H4 (cell line): ENCODE measurements around the gene IZUMO1. TPM values are rescaled to one million over a fixed set of nuclear protein-coding genes. Genes with fewer than 3 reads are reported as not detected.
"Not testable (repeated sequence)": the region's sequence is repeated elsewhere in the genome, so short reads cannot be mapped to it uniquely, and the experiment has no call there.

Experiments
- DNase-seq: peaks from one replicate; pipeline ENCODE4 v3.0.0-alpha.2; 2015; ENCODE audit warnings: low spot score
- total RNA-seq: library from RNA; depleted of rRNA; stranded (reverse); fragments of >200 nt; shearing (Covaris generic); gene quantifications from 2 replicates; pipeline ENCODE4 v1.2.3, GENCODE V29; 2014; rRNA removed

IZUMO1 gene
- total RNA-seq = not detected in 2 replicates

DNA sequence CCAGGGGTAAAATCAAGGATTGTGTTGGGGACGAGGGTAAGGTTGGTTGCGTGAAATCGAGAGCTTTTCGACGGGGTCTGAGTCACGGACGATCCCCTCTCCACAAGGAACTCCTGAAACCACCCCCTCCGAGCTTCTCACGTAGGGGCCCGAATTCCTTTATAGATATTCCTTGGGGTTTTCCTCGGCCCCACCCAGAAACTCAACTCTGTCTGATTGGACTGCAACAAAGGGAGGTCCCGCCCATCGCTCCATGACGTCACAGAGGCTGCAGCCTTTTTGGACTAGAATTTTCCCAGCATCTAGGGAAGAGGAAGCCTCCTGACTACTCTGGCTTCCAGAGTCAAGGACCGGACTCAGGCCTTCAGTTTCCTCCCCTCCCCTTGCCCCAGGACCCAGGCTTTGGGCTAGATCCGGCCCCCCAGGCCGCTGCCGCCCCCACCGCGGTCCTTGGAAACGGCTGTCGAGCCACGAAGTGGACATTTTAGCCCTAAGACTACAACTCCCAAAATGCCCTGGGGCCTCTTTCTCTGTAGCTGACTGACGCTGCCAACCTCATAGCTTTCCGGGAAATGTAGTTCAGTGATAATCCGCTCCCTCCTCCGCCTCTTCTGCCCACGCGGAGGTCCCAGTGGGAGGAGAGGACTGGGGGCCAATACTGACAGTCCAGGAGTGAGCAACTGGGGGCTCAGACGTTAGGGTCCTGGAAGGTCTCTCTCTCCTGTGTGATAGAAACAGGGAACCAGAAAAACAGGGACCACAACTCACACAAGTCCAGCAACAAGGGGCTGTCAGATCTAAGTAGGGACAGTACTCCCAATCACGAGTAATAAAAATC, at the start of gene IZUMO1:
TSS of gene IZUMO1 (minus strand) at position 172 of the 838 bp plus-strand sequence. CDS start 1,050 bp downstream, outside the sequence.
- DNase-seq = peak; percentile 59

DNA sequence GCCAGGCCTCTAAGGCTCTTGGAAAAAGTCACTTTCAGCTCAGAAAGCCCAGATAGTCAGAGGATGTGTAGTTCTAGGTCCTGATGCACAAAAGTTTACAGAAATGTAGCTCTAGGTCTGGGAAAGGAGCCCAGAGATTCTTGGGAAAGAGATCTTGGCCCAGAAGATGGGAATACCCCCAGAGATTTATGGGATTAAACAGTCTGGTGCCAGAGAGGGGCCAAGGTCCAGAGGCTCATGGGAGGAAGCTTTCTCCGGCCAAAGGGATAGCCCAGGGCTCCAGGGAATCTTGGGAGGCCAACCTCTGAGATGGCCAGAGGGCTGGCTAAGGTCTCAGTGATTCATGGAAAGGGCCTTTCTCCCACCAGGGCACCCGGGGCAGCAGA, 49.0 kb upstream of the IZUMO1 start:
- DNase-seq = no peak

DNA sequence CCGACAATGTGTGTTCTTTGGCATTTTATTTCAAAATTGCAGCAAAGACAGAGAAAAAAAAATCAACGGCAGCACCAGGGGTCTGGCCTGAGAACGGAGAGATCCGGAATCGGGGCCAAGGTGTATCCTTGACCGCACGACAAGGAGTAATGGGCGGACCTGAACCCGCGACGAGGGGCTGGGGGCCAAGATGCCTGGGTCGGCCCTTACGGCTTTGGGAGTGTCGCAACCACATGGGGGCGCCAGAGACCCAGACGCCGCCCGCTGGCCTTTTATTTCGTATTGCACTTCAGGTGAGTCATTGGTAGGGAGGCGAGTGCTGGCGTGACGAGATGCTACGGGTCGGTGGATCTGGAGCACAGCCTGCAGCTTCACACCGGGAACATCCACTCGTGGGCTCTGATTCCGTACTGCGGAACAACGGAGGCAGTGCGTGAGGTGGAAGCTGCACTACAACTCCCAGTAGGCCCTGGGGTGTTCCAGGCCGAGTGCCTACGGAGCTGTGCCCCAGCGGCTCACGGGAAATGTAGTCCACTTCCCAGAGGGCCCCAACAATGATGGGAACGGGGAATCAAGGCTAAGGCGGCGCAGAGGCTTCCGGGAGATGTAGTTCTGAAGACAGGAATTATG, 48.5 kb upstream of the IZUMO1 start:
- peak; percentile 96 for DNase-seq

DNA sequence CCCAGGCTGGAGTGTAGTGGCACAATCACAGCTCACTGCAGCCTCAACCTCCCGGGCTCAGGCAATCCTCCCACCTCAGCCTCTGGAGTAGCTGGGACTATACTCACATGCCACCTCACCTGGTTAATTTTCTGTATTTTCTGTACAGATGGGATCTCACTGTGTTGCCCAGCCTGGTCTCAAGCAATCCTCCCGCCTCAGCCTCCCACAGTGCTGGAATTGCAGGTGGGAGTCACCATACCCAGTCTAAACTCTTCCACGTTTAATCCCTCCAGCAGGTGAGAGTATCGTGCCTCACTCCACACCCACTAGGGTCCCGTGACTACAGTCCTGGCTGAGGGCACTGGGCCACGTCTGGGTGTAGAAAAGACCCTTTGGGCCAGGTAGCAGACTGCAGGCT, 47.6 kb upstream of the IZUMO1 start:
- no peak for DNase-seq

DNA sequence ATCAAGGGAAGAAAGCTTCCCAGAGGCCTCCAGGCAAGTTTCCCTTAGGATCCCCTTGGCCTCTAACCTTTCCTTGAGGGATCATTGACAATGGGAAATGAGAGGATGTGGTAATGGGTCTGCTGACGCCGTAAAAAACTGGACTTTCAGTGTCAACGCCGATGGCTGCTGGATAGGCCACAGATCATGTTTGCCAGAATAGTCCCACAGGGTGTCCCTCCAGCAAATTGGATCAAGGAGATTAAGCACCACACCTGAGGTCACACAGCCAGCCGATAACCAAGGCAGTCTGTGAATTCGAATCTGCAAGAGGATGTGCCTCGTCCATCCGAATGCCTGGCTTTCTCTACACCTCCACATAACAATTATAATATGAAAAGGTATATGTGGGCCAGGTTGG, 46.6 kb upstream of the IZUMO1 start:
- DNase-seq = no peak

DNA sequence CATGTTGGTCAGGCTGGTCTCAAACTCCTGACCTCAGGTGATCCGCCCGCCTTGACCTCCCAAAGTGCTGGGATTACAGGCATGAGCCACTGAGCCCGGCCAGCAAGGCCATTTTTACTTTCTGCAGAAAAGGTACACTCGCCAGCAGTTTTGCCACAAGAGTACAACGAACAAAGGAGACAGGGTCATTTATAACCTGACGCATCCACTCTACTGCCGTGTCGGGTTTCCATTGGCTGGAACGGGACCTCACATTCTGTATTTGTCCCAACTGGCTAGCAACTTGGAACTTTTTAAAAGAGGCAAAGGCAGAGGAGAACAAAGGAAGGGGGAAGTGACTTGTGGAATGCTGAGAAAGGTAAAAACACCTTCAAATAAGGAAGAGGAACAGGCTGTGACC, 40.6 kb upstream of the IZUMO1 start:
- not testable (repeated sequence) for DNase-seq

DNA sequence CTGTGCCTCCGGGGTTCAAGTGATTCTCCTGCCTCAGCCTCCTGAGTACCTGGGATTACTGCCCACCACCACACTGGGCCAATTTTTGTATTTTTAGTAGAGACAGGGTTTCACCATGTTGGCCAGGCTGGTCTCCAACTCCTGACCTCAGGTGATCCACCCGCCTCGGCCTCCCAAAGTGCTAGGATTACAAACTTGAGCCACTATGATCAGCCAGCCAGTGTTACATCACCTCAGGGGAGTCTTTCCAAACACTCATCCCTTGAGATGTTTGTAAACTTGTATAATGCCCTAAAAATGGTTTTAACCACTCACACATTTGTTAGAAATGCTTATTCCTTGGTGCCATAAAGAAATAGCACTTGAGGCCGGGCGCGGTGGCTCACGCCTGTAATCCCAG, 39.7 kb upstream of the IZUMO1 start:
- not testable (repeated sequence) for DNase-seq

DNA sequence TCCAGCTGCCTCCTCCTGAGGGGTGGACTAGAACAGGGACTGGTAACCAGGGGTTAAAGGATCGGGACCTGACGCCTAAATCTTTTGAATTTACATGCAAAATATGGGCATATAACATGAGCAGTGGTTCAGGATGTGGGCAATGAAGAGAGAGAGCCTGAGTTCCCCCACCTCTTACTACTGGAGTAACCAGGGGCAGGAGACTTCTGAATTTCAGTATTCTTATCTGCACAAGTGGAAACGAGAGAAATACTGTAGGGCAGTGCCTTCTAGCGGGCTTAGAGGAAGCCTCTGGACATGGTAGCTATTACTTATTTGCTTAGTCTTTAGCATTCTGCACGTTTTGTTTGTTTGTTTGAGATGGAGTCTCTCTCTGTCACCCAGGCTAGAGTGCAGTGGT, 37.8 kb upstream of the IZUMO1 start:
- no peak for DNase-seq

DNA sequence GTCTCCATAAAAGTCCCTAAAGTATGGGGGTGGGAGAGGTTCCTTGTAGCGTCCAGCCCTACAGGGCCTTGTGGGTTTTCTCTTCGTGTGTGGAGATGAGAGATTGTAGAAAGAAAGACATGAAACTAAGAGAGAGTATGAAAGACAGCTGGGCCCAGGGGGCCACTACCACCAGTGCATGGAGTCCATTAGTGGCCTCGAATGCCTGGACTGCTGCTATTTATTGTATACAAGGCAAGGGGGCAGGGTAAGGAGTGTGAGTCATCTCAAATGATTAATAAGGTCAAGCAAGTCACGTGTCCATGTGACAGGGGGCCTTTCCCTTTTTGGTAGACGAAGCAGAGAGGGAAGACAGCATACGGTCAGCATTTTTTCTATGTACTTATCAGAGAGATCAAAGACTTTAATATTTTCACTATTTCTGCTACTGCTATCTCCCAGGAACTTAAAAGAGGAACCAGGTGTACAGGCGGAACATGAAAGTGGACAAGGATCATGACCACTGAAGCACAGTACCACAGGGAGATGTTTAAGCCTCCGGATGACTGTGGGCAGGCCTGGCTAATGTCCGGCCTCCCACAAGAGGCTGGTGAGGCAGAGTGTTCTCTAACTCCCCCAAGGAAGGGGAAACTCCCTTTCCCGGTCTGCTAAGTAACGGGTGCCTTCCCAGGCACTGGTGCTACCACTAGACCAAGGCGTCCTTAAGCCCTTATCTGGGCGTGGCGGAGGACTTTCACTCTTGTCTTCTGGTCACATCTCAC, 34.1 kb upstream of the IZUMO1 start:
- DNase-seq = peak; percentile 59

DNA sequence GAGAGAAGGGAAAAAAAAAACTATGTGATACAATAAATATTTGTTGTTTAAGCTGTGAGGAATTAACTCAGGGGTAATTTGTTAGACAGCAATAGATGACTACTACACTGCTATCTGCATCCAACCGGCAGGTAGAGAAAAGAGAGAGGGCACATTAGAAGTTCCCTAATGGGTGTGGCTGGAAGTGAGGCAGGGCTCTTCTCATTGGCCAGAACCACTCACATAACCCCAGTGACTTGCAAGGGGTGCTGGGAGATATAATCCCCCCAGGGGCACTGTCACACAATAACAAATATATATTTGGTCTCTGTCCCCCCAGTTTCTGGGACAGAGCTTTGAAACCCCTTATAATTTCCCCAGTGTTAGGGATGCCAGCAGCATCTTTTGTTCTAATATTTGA, 32.9 kb upstream of the IZUMO1 start:
- DNase-seq = no peak

DNA sequence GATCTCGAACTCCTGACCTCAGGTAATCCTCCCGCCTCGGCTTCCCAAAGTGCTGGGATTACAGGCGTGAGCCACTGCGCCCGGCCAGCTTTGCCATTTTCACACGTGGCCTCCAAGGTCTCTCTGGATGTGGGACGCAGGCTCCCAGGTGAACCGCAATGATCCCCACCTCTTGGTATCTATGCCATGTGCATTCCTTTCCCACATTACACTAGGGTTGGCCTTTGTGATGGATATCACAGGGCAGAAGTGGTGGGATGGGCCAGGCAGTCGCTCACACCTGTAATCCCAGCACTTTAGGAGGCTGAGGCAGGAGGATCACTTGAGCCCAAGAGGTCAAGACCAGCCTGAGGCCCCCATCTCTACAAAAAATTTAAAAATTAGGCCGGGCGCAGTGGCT, 31.0 kb upstream of the IZUMO1 start:
- no peak for DNase-seq

DNA sequence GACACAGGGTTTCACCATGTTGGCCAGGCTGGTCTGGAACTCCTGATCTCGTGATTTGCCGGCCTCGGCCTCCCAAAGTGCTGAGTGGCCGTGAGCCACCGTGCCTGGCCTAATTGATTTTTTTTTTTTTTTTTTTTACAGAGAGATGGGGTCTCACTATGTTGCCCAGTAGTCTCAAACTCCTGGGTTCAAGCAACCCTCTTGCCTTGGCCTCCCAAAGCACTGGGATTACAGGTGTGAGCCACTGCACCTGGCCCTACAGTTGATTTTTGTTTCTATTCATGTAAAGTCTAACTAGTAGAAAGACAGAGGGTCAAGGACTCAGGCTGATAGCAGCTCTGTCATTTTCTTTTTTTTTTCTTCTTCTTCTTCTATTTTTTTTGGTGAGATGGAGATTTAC, 30.4 kb upstream of the IZUMO1 start:
- no peak for DNase-seq

DNA sequence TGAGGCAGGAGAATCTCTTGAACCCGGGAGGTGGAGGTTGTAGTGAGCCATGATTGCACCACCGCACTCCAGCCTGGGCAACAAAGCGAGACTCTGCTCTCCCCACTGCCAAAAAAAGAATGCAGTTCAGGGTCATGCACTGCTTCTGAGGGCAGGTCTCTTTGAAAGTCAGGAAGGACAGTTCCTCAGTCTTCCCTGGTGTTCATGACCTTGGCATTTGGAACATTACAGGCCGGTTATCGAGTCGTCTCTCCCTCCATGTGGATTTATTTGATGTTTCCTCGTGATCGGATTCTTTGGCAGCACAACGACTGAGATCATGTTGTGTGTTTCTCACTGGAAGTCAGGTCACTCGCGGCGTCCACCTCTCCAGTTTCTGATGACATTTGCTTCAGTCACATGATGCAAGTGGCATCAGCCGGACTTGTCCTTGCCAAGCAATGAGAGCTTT, 25.8 kb upstream of the IZUMO1 start:
- no peak for DNase-seq

DNA sequence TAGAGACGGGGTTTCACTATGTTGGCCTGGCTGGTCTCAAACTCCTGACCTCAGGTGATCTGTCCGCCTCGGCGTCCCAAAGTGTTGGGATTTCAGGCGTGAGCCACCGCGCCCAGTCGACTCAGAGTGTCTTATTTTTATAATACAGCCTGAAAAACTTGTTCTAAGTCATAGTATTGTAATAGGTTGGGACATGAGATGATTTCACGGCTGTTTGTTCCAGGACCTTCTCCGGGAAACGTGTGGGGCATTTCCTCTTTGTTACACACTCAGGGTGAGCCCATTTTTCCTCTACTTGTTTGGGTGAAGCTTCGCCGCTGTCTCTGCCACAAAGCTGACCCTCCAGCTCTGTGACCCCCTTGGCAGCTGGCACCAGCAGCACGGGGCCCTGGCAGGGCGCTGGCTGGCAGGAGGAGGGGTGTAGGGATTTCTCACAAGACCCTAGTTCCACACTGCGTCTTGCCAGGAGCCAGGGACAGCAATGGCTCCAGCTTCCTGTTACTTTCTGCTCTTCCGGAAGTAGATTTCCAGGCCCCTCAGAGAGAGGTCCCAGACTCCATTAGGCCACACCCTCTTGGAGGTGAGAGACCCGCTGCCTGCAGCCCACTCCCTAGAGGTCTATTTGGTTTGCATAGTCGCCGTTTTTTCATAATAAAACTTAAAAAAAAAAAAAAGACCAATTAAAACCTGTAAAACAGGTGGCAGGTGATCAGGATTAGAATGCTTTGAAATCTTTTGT, 24.2 kb upstream of the IZUMO1 start:
- no peak for DNase-seq

DNA sequence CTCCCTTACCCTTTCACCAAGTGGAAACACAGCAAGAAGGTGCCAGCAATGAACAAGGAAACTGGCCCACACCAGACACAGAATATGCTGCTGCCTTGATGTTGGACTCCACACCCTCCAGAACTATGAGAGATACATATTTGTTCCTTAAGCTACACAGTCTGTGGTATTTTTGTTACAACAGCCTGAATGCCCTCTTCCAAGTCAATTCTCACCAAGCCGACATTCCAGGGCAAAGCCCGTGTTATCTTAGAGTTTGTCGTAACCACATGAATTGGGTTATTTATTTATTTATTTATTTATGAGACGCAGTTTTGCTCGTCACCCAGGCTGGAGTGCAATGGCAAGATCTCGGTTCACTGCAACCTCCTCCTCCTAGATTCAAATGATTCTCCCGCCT, 23.6 kb upstream of the IZUMO1 start:
- DNase-seq = no peak

DNA sequence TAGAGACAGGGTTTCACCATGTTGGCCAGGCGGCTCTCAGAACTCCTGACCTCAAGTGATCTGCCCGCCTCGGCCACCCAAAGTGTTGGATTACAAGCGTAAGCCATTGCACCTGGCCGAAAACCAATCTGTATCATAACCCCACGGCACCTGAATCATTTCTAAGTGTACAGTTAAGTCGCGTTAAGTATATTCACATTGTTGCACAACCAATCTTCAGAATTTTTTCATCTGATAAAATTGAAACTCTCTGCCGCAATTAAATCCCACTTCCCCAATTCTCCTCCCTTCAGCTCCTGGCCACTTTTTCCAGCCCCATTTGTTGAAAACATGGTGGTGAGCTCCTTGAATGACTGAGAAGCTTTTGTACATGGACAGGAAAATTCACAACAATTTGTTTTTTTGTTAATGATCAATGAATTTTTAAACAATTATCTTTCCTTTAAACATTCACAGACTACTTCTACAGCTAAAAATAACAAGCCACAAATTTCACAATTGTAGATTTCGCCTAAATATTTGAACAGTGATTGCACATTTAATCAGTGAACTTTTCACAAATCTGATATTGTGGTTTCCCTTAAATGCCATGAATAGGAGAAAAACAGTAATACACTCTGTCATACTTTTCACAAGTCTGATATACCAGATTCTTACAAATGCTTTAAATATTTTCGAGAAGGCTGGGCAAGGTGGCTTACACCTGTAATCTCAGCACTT, 22.4 kb upstream of the IZUMO1 start:
- no peak for DNase-seq

DNA sequence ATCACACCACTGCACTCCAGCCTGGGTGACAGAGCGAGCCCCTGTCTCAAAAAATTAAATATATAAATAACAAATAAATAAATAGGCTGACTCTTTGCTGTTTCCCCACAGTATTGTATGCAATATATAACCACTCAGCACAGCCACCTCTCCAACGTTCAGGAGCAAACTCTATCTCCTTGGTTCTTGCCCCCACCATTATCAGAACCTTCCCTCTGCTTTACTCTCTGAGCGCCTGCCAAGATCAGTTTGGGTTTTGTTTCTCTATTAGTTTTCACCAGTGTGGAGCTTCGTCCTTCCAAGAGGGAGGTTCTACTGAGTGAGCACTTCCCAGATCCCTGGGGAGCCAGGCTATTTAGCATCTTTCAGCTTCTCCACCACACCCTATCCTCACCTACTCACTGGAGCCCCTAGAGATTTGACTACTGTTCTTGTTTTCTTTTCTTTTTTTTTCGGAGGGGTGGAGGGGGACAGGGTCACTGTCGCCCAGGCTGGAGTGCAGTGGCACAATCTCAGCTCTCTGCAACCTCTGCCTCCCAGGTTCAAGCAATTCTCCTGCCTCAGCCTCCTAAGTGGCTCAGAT, 21.6 kb upstream of the IZUMO1 start:
- not testable (repeated sequence) for DNase-seq

DNA sequence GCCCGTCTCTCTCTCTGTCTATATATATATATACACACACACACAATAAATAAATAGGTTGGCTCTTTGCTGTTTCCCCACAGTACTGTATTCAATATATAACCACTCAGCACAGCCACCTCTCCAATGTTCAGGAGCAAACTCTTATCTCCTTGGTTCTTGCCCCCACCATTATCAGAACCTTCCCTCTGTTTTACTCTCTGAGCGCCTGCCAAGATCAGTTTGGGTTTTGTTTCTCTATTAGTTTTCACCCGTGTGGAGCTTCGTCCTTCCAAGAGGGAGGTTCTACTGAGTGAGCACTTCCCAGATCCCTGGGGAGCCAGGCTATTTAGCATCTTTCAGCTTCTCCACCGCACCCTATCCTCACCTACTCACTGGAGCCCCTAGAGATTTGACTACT, 19.1 kb upstream of the IZUMO1 start:
- not testable (repeated sequence) for DNase-seq

DNA sequence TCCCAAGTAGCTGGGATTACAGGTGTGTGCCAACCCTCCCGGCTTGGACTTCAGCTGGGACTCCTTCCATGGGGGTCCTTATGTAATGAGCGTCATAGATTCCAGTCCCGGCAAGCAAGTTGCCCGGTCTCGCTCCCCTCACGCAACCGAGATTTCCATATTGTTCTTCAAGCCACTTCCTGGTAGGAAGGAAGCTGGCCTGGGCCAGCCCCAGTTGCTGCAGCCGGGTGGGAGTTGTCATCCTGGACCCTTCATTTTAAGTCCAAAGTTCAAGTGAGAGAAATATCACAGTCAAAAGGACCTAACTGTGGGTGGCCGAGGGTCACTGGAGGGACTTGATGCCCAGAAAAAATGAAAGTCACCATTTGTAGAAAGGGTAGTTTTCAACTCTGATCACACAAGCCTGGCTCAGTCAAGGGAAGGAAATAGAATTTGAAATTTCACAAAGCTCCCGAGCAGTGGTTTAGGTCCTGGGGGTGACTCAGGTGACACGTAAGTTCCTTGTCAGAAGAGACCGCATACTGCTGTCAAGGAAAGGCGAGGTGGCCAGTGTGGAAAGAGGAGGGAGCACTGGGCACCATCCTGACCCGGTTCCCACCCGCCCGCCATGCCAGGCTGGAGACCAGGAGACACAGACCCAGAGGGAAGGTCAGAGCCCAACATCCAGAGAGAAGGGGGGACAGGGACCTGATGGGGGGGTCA, 13.9 kb upstream of the IZUMO1 start:
- DNase-seq = no peak

DNA sequence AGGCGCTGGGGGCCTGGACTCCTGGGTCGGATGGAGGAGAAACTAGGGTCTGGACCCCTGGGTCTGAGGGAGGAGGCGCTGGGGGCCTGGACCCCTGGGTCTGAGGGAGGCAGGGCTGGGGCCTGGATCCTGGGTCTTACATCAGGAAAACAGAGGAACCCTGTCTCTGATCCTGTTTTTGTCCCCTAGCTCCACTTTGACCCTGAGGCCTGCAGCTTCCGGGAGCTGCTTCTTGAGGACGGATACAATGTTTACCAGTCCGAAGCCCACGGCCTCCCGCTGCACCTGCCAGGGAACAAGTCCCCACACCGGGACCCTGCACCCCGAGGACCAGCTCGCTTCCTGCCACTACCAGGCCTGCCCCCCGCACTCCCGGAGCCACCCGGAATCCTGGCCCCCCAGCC, 11.0 kb upstream of the IZUMO1 start:
- DNase-seq = no peak
